Stimulated activated effector memory CD8-positive, alpha-beta T cell treated with anti-CD3 and anti-CD28 coated beads, Interleukin-12 subunit alpha, Interleukin-12 subunit beta, amount 100 ng/mL, for 72 hours (primary cell): ENCODE measurements around the gene NPAS4.
A peak's percentile ranks its signal among the peaks of the same experiment; 100 is the strongest.
"Not testable (repeated sequence)": the region's sequence is repeated elsewhere in the genome, so short reads cannot be mapped to it uniquely, and the experiment has no call there.

Source experiments
- ATAC-seq: fragments of 150-1000 bp; cut with Tn5 transposase; 2 replicates; pipeline ENCODE4 v1.10.0; 2021
- DNase-seq, 2 donors: peaks; one replicate each; pipeline ENCODE4 v3.0.0; 2021 to 2022; ENCODE audit warnings: low spot score in 2 of 2
- H3K27ac Mint-ChIP-seq: one replicate; pipeline ENCODE4 v1.8.0; 2022; ENCODE audit warnings: mild to moderate bottlenecking, mixed read lengths
- H3K36me3 Mint-ChIP-seq: one replicate; pipeline ENCODE4 v1.8.0; 2022; ENCODE audit warnings: mild to moderate bottlenecking, mixed read lengths
- H3K4me1 Mint-ChIP-seq: one replicate; pipeline ENCODE4 v1.8.0; 2022; ENCODE audit warnings: mixed read lengths
- H3K4me3 Mint-ChIP-seq: one replicate; pipeline ENCODE4 v1.8.0; 2022; ENCODE audit warnings: mild to moderate bottlenecking, mixed read lengths
- H3K9me3 Mint-ChIP-seq: one replicate; pipeline ENCODE4 v1.8.0; 2022; ENCODE audit warnings: mixed read lengths

The NPAS4 gene

DNA sequence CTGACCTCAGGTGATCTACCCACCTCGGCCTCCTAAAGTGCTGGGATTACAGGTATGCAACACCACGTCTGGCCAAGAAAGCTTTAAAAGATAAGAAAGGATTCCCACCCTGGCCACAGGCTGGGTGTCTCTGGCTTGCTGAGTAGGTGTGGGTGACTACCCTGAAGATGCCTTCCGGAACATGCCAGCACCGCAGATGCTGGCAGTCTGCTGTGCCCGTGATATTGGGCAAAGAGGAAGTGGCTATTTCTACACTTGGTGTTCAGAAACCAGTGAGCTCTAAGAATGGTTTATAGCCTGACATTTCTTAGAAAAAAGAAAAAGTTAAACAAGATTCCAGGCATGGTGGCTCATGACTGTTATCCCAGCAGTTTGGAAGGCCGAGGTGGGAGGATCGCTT lies 11.8 kb downstream of the NPAS4 start:
- Mint-ChIP-seq H3K9me3 (no peaks in the 10 kb centered on the region), H3K4me1 (peaks cover 11% of the 10 kb centered on the region), H3K36me3 (peaks cover 68% of the 10 kb centered on the region), H3K4me3 (no peak overlapping the region), H3K27ac (peak overlapping the region; percentile 85)
- DNase-seq (no peak), ATAC-seq (no peak)

DNA sequence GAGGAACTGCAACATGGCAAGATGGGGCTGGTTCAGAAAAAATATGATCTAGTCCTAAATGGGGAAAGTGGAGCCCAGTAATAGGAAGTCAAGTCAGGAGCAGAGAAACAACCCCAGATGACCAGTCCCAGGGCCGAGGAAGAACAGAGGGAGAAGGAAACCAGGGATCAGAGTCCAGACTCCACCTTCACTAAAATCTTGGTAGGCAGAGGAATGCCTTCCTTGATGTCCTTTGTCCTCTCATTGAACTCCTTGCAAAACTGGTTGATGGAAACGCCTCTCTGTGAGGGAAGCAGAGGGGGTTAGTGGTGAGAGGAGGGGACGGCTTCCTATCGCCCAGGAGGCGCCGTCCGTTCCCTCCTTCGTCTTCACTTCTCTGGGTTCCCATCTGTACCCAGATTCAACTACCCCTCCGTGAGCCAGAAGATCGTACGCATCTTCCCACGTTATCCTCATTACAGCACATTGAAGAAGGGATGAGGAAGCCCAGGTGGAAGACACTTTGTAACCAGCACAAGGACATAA lies 17.2 kb downstream of the NPAS4 start:
- Mint-ChIP-seq H3K4me3 (peak overlapping the region; percentile 85), H3K36me3 (peaks cover 38% of the 10 kb centered on the region), H3K4me1 (peaks cover 25% of the 10 kb centered on the region), H3K27ac (peak overlapping the region; percentile 93), H3K9me3 (peaks cover 2% of the 10 kb centered on the region)
- DNase-seq (no peak), ATAC-seq (no peak)

DNA sequence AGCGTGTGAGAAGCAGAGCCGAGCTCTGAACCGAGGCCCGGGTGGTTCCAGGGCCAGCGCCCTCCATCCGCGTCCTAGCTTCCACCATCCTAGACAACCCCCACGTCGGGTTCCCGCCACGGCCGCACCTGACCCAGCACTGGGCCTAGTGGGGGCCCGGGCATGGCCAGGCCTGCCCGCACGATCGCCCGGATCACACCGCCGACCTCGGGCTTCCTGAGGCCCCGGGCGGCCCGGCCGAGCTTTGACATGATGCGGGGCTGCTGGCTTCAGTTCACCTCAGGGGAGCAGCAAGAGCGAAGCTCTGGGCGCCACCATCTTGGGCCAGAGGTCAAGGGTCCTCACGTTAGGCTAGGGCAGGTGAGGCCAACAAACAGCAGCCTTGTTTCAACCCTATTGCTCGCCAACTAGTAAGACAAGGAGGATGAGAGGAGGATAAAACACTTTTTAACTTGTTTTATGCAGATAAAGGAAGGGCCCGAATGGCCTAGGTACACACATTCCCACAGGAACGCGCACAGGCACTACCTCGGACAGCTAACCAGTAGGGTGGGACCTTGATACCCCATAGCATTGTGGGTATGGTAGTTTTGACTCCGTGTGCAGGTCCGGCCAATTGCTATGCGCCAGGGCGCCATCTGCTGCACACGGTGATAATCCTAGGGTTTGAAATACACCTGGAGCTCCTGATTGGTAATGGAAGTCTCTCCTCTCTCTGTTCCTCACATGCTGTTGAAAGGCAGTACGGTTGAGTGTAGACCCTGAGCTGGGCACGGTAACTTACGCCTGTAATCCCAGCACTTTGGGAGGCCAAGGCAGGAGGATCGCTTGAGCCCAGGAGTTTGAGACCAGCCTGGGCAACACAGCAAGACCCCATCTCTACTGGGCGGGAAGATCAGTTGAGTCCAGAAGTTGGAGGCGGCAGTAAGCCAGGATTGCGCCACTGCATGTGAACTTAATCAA lies 17.9 kb downstream of the NPAS4 start, which contains the start of gene MRPL11:
MRPL11 (minus strand) TSS at position 345 of the 963 bp plus-strand sequence; CDS start at position 251, 94 bp downstream.
- DNase-seq (peak; percentile 82 to 91), ATAC-seq (peak; percentile 99)
- Mint-ChIP-seq H3K9me3 (peaks cover 6% of the 10 kb centered on the region), H3K4me1 (peaks cover 25% of the 10 kb centered on the region), H3K27ac (peak within 1 kb of the TSS; percentile 93), H3K36me3 (peaks cover 31% of the 10 kb centered on the region), H3K4me3 (peak within 1 kb of the TSS; percentile 85)

DNA sequence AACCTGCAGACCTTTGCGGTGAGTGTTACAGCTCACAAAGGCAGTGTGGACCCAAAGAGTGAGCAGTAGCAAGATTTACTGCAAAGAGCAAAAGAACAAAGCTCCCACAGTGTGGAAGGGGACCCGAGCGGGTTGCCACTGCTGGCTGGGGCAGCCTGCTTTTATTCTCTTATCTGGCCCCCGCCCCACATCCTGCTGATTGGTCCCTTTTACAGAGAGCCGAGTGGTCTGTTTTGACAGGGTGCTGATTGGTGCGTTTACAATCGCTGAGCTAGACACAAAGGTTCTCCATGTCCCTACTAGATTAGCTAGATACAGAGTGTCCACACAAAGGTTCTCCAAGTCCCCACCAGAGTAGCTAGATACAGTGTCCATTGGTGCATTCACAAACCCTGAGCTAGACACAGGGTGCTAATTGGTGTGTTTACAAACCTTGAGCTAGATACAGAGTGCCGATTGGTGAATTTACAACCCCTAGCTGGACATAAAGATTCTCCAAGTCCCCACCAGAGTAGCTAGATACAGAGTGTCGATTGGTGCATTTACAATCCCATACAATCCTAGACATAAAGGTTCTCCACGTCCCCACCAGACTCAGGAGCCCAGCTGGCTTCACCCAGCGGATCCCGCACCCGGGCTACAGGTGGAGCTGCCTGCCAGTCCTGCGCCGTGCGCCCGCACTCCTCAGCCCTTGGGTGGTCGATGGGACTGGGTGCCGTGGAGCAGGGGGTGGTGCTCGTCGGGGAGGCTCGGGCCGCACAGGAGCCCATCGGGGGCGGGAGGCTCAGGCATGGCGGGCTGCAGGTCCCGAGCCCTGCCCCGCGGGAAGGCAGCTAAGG lies 19.5 kb downstream of the NPAS4 start:
- DNase-seq, H3K27ac Mint-ChIP-seq, H3K4me3 Mint-ChIP-seq, H3K9me3 Mint-ChIP-seq, ATAC-seq: not testable (repeated sequence)
- Mint-ChIP-seq H3K4me1 (peaks cover 25% of the 10 kb centered on the region), H3K36me3 (peaks cover 16% of the 10 kb centered on the region)

DNA sequence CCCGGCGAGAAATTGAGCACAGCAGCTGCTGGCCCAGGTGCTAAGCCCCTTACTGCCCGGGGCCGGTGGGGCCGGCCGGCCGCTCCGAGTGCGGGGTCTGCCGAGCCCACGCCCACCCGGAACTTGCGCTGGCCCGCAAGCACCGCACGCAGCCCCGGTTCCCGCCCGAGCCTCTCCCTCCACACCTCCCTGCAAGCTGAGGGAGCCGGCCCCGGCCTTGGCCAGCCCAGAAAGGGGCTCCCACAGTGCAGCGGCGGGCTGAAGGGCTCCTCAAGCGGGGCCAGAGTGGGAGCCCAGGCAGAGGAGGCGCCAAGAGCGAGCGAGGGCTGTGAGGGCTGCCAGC lies 20.1 kb downstream of the NPAS4 start:
- H3K4me3 Mint-ChIP-seq, H3K27ac Mint-ChIP-seq, H3K9me3 Mint-ChIP-seq, DNase-seq, H3K36me3 Mint-ChIP-seq, ATAC-seq: not testable (repeated sequence)
- peaks cover 25% of the 10 kb centered on the region for H3K4me1 Mint-ChIP-seq

DNA sequence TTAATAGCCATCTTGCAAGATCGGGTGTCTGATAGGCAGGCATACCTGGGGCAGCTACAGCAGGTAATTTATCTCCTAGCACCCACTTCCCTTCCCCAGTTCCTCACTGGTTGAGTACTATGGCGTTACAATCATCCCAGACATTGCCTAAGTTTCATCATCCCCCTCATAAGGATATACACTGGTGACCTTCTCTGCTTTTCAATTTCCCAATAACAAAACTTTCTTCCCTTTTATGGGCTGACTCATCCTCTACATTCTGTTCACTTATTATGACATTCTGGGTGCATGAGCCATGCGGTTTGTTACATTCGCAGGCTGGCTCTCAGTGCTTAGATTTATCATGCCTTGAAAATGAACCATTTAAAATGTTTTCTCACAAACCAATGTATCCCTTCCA lies 22.8 kb downstream of the NPAS4 start:
- Mint-ChIP-seq H3K4me3 (no peak overlapping the region), H3K4me1 (peaks cover 5% of the 10 kb centered on the region), H3K9me3 (peaks cover 6% of the 10 kb centered on the region), H3K36me3 (no peaks in the 10 kb centered on the region), H3K27ac (no peak overlapping the region)
- no peak for ATAC-seq
- DNase-seq, result no peak

DNA sequence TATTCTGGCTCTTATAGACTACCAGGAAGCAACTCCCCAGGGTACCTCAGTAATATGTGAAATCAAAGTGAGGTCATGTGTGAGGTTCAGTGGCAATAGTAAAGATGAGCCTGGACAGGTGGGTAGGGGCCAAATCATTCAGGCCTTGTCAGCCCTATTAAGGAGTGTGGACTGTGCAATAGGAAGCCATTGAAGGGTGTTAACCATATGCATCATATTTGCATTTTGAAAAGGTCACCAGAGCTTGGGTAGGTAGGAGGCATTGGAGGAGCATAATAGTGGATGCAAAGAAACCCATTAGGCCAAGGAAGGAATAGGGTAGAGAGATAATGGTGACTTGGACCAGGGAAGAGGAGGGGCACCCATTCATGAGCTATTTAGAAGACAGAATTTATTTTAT lies 26.2 kb downstream of the NPAS4 start:
- no peak for DNase-seq
- no peak for ATAC-seq
- Mint-ChIP-seq H3K4me1 (no peaks in the 10 kb centered on the region), H3K27ac (no peak overlapping the region), H3K9me3 (peaks cover 6% of the 10 kb centered on the region), H3K36me3 (no peaks in the 10 kb centered on the region), H3K4me3 (no peak overlapping the region)

DNA sequence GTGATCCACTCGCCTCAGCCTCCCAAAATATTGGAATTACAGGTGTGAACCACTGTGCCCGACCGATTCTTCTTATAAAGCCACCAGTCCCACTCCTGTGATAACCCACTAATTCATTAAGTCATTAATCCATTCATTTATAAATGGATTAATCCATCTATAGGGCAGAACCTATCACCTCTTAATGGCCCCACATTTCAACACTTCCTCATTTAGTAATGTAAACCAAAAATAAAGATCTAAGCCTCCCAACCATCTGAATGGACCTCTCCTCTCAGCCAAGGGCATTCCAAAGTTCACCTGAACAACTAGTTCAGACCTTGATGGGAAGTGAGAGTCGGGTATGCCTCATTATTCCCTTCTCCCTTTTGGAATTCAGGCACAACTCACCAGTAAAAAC lies 27.7 kb downstream of the NPAS4 start:
- Mint-ChIP-seq H3K27ac (no peak overlapping the region), H3K4me1 (no peaks in the 10 kb centered on the region), H3K36me3 (no peaks in the 10 kb centered on the region), H3K9me3 (no peaks in the 10 kb centered on the region), H3K4me3 (no peak overlapping the region)
- DNase-seq (no peak), ATAC-seq (no peak)

DNA sequence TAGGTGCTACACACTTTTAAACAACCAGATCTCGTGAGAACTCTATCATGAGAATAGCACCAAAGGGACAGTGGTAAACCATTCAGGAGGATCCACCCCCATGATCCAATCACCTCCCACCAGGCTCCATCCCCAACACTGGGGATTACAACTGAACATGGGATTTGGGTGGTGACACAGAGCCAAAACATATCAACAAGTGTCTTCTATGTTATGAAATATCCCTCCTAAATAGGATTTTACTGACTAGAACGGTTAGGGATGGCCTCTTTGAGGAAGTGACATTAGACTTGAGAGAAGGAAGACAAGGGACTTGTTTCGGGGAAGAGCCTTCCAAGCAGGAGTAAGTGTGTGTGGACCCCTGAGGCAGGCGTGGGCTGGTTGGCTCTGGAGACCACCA lies 29.7 kb downstream of the NPAS4 start:
- Mint-ChIP-seq H3K4me3 (no peak overlapping the region), H3K36me3 (no peaks in the 10 kb centered on the region), H3K9me3 (no peaks in the 10 kb centered on the region), H3K4me1 (peaks cover 19% of the 10 kb centered on the region), H3K27ac (no peak overlapping the region)
- no peak for DNase-seq
- no peak for ATAC-seq

DNA sequence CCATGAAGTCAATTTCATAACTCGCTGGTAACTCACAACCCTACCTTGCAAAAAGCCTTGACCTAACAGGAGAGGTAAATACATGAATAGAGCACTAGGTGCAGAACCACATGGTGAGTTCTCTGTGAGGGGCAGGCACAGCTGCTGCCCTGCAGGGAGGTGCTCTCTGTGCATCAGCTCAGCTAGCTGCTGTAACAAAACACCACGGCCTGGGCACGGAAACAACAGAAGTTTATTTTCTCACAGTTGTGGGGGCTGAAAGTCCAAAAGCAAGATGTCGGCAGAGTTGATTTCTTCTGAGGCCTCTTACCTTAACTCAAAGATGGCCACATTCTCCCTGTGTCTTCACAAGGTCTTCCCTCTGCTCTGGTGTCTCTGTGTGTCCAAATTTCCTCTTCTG lies 30.8 kb downstream of the NPAS4 start:
- Mint-ChIP-seq H3K4me3 (no peak overlapping the region), H3K27ac (no peak overlapping the region), H3K9me3 (no peaks in the 10 kb centered on the region), H3K4me1 (peaks cover 19% of the 10 kb centered on the region), H3K36me3 (no peaks in the 10 kb centered on the region)
- ATAC-seq (no peak), DNase-seq (no peak)

DNA sequence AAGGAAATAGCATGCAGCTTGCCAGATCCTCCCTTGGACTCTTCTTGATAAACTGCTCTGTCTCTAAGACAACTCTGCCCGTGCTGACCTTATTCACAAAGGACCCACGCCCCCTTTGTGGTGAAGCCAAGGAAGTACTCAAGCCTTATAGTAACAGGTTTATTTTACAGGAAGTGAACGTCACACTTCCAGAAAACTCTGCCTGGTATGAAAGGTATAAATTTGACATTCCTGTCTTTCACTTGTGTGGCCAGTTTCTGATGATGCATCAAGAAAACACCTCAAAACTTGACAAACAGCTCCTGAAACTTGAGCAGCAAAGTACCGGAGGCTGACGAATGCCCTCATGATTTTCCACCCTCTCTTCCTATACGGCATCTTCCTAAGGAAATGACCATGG lies 33.4 kb downstream of the NPAS4 start:
- no peak for DNase-seq
- no peaks in the 10 kb centered on the region for H3K9me3 Mint-ChIP-seq
- H3K36me3 Mint-ChIP-seq, result no peaks in the 10 kb centered on the region
- peak; percentile 32 for ATAC-seq
- H3K4me3 Mint-ChIP-seq, result peak overlapping the region; percentile 26
- peak overlapping the region; percentile 10 for H3K27ac Mint-ChIP-seq
- peaks cover 24% of the 10 kb centered on the region for H3K4me1 Mint-ChIP-seq

DNA sequence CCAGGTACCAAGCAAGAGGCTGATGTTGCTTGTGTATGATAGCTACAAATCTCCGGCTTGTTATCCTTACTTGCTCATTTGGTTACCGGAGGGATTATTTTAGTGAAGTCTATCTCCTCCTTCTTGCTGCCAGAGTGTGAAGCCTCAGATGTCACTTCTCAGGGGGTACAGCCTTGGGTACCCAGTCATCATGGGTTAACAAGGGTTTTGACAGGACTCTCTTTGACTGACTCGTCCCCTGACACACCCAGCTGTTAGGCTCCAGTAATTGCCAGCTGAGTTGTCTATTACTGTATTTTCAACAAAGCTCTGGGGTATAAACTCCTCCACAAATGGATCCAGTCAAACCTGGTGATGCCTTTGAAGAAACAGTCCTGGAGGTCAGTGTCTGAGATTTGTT lies 34.0 kb downstream of the NPAS4 start:
- peaks cover 28% of the 10 kb centered on the region for H3K4me1 Mint-ChIP-seq
- peak overlapping the region; percentile 10 for H3K27ac Mint-ChIP-seq
- no peak for DNase-seq
- H3K36me3 Mint-ChIP-seq, result no peaks in the 10 kb centered on the region
- H3K4me3 Mint-ChIP-seq, result peak overlapping the region; percentile 26
- peak; percentile 58 for ATAC-seq
- no peaks in the 10 kb centered on the region for H3K9me3 Mint-ChIP-seq

DNA sequence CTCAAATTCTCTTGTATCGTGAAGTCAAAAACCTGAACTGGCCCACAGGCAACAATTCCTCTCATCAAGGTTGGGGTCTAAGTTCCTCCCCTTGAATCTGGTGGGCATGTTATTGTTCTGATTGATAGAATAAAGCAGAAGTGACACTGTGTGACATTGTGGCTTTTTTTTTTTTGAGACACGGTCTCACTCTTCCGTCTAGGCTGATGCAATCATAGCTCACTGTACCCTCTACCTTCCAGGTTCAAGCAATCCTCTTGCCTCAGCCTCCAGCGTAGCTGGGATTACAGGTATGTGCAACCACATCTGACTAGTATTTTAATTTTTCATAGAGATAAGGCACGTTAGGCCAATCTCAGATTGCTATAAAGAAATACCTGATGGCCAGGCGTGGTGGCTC lies 37.0 kb downstream of the NPAS4 start:
- no peak for ATAC-seq
- Mint-ChIP-seq H3K27ac (no peak overlapping the region), H3K9me3 (no peaks in the 10 kb centered on the region), H3K4me1 (peaks cover 34% of the 10 kb centered on the region), H3K36me3 (no peaks in the 10 kb centered on the region), H3K4me3 (no peak overlapping the region)
- DNase-seq, result no peak

DNA sequence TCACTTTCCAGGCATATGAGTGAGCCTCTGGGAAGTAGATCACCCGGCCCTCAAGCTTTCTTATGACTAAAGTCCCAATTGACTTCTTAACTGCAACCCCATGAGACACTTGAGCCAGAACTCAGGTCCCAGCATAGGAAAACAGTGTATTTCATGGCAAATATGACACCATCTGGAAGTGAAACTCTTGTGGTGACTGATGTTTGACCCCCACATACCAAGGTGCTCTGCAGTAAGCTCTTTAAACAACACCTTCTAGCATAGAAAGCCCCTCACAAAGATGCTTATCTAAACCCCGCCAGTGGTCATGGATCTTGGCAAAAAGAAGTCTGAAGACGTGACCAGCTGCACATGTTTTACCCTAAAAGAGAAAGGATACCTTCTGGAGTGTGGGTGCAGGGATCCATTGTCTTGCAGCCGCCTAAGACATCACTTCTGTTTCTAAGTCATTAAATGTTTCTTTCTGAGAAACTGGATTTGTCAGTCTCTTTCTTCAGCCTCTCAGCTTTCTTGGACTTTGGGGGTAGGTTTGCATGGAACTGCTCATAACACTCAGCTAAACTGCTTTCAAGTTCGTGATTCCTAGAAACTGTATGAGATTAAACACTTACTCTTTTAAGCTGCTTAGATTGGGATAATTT lies 38.4 kb downstream of the NPAS4 start:
- DNase-seq, result no peak
- Mint-ChIP-seq H3K9me3 (no peaks in the 10 kb centered on the region), H3K4me3 (no peak overlapping the region), H3K4me1 (peaks cover 34% of the 10 kb centered on the region), H3K36me3 (no peaks in the 10 kb centered on the region), H3K27ac (peak overlapping the region; percentile 9)
- ATAC-seq, result peak; percentile 69

DNA sequence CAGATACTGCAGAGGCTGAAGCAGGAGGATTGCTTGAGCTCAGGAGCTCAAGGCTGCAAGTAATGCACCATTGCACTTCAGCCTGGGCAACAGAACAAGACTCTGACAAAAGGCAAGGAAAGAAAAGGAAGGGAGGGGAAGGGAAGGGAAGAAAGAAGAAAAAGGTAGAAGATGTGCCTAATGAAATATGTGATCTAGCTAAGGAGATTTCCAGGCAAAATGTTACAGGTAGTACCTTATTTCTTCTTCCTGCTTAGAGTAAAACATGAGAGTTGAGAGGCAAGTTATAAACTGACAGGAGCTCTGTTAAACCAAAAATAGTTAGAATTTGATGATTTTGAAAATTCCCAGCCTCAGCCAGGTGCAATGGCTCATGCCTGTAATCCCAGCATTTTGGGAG lies 41.2 kb downstream of the NPAS4 start:
- DNase-seq, result no peak
- Mint-ChIP-seq H3K36me3 (no peaks in the 10 kb centered on the region), H3K9me3 (no peaks in the 10 kb centered on the region), H3K4me3 (no peak overlapping the region), H3K27ac (no peak overlapping the region), H3K4me1 (peaks cover 33% of the 10 kb centered on the region)
- no peak for ATAC-seq
